Caco-2 (cell line): ENCODE results near the gene TMEM74B. TPM values are rescaled to one million over a fixed set of nuclear protein-coding genes. Genes with fewer than 3 reads are reported as not detected.

Experiments used
- BruUV-seq: library from RNA; stranded (reverse); fragments of 400-500 nt; replicated peaks from 2 replicates; lab custom pipeline; 2021; lab: Mats Ljungman, UMichigan
- CTCF ChIA-PET: fragments of 300-600 bp; sonication (Branson Sonifier 250); formaldehyde crosslinking; loops from one replicate; lab custom pipeline; 2022; ENCODE audit warnings: antibody characterized with exemption; lab: Charles Lee
- POLR2A ChIA-PET: fragments of 300-600 bp; sonication (Branson Sonifier 250); formaldehyde crosslinking; loops from one replicate; lab custom pipeline; 2022; ENCODE audit warnings: antibody characterized with exemption; lab: Charles Lee
- DNase-seq, 2 experiments: peaks; one replicate each; pipeline versions ENCODE4 v3.0.0 to v3.0.0-alpha.2; 2020 to 2022
- H3K27me3 ChIP-seq: replicated peaks from 2 replicates; pipeline ENCODE4 v1.6.0; 2011; ENCODE audit warnings: low read length; ENCODE audit not compliant: control insufficient read depth, insufficient read depth
- H3K36me3 ChIP-seq: 2 replicates; pipeline ENCODE4 v1.5.1; 2011; ENCODE audit warnings: low read length; ENCODE audit not compliant: control insufficient read depth, insufficient read depth
- H3K4me1 ChIP-seq: fragments of 250-450 bp; sonication (Bioruptor Pico); 2 replicates; pipeline ENCODE4 v1.5.1; 2020; ENCODE audit warnings: mild to moderate bottlenecking
- H3K4me3 ChIP-seq: 2 replicates; pipeline ENCODE4 v1.5.1; 2011; ENCODE audit warnings: low read depth, mild to moderate bottlenecking, control low read depth, low read length
- H3K9me3 ChIP-seq: fragments of 250-450 bp; sonication (Bioruptor Pico); 2 replicates; pipeline ENCODE4 v1.5.1; 2020; ENCODE audit warnings: mild to moderate bottlenecking, moderate library complexity
- H3K27ac Mint-ChIP-seq: one replicate; pipeline ENCODE4 v1.8.0; 2022; ENCODE audit warnings: mixed read lengths; ENCODE audit not compliant: unreplicated experiment
- H3K27me3 Mint-ChIP-seq: one replicate; pipeline ENCODE4 v1.8.0; 2022; ENCODE audit warnings: mixed read lengths; ENCODE audit not compliant: insufficient read depth, unreplicated experiment
- H3K36me3 Mint-ChIP-seq: one replicate; pipeline ENCODE4 v1.8.0; 2022; ENCODE audit warnings: mild to moderate bottlenecking, mixed read lengths; ENCODE audit not compliant: insufficient read depth, unreplicated experiment
- H3K4me1 Mint-ChIP-seq: one replicate; pipeline ENCODE4 v1.8.0; 2022; ENCODE audit warnings: low read depth, mixed read lengths; ENCODE audit not compliant: unreplicated experiment
- H3K4me3 Mint-ChIP-seq: one replicate; pipeline ENCODE4 v1.8.0; 2022; ENCODE audit warnings: mild to moderate bottlenecking, moderate library complexity, mixed read lengths; ENCODE audit not compliant: unreplicated experiment
- H3K9me3 Mint-ChIP-seq: one replicate; pipeline ENCODE4 v1.8.0; 2022; ENCODE audit warnings: mixed read lengths; ENCODE audit not compliant: unreplicated experiment
- CTCF ChIP-seq, 2 experiments: fragments of 200-600 bp in 1 of 2; IDR thresholded peaks; 1 replicate in 1 of 2; 2 replicates in 1 of 2; pipeline versions ENCODE4 v1.5.1 to v1.8.0; 2011 to 2022; ENCODE audit warnings: antibody characterized with exemption in 1 of 2, control low read depth in 1 of 2, inconsistent platforms in 1 of 2, low read depth in 1 of 2, low read length in 1 of 2, mild to moderate bottlenecking in 1 of 2, moderate library complexity in 1 of 2; ENCODE audit not compliant: insufficient read depth in 1 of 2, severe bottlenecking in 1 of 2, unreplicated experiment in 1 of 2
- intact Hi-C: fragments of 100-400 bp; cut with micrococcal nuclease; formaldehyde crosslinking; loops from one replicate; pipeline ENCODE4 v1.10.0; 2022; ENCODE audit not compliant: unreplicated experiment
- total RNA-seq: library from RNA; stranded (reverse); gene quantifications from 2 replicates; pipeline ENCODE4 v1.2.3, GENCODE V29; 2022

TMEM74B gene
- total RNA-seq, 1 experiment from 2014 or later, result 6.9 TPM

DNA sequence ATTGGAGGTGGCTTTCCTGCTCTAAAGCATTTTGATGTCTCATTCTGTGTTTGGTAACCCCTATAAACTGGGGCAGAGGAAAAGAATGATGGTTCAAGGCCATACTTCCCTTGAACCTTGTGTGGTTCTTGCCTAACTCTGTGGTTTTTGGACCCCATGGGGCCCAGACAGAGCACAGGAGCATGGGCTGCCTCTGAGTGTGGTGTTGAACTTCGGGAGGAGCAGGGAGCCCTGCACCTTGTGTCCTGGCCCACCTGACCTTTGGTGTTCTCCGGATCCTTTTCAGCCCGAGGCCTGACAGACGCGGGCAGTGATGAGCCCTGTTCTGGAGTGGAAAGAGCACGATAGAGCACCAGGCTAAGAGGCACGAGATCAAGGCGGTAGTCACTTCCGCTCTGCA lies 18.8 kb downstream of the TMEM74B start:
- Mint-ChIP-seq H3K4me1 (no peaks in the 10 kb centered on the region), H3K9me3 (no peaks in the 10 kb centered on the region), H3K27me3 (no peaks in the 10 kb centered on the region), H3K36me3 (peaks cover 69% of the 10 kb centered on the region), H3K27ac (no peak overlapping the region), H3K4me3 (no peak overlapping the region)
- ChIA-PET CTCF (no interaction called here), POLR2A (no interaction called here)
- DNase-seq, result no peak
- Histone ChIP-seq H3K9me3 (no peaks in the 10 kb centered on the region), H3K36me3 (peaks cover 4% of the 10 kb centered on the region), H3K4me3 (no peak overlapping the region), H3K27me3 (no peaks in the 10 kb centered on the region), H3K4me1 (no peaks in the 10 kb centered on the region)
- no TSS peak for BruUV-seq
- intact Hi-C loops, result no loop called here
- TF ChIP-seq CTCF (IDR thresholded peaks at IDR 0.05; ENCODE audit: insufficient read depth in 1 of 2, low read depth in 1 of 2, low read length in 1 of 2, severe bottlenecking in 1 of 2, unreplicated experiment in 1 of 2), result no peak

GRCh38 chr20:1165521-1165920 lies 19.3 kb downstream of the TMEM74B start:
- no peak for TF ChIP-seq CTCF (IDR thresholded peaks at IDR 0.05; ENCODE audit: insufficient read depth in 1 of 2, low read depth in 1 of 2, low read length in 1 of 2, severe bottlenecking in 1 of 2, unreplicated experiment in 1 of 2)
- POLR2A ChIA-PET, result no interaction called here
- Mint-ChIP-seq H3K4me1 (no peaks in the 10 kb centered on the region), H3K4me3 (no peak overlapping the region), H3K9me3 (no peaks in the 10 kb centered on the region), H3K27me3 (no peaks in the 10 kb centered on the region), H3K36me3 (peaks cover 72% of the 10 kb centered on the region), H3K27ac (no peak overlapping the region)
- CTCF ChIA-PET, result no interaction called here
- intact Hi-C loops, result no loop called here
- BruUV-seq, result no TSS peak
- no peak overlapping the region for H3K4me3 ChIP-seq
- no peaks in the 10 kb centered on the region for H3K27me3 ChIP-seq
- DNase-seq, result no peak
- peaks cover 4% of the 10 kb centered on the region for H3K36me3 ChIP-seq
- H3K4me1 ChIP-seq, result no peaks in the 10 kb centered on the region
- no peaks in the 10 kb centered on the region for H3K9me3 ChIP-seq

- POLR2A ChIA-PET, result no interaction called here
- H3K36me3 ChIP-seq, result peaks cover 4% of the 10 kb centered on the region
- CTCF ChIA-PET, result interaction anchor here (0.7 kb wide), 1 partner anchor 48 kb away, joined by 3 read pairs; no protein-coding TSS in a partner anchor
- intact Hi-C loops, result no loop called here
- DNase-seq, result no peak
- TF ChIP-seq CTCF (IDR thresholded peaks at IDR 0.05; ENCODE audit: insufficient read depth in 1 of 2, low read depth in 1 of 2, low read length in 1 of 2, severe bottlenecking in 1 of 2, unreplicated experiment in 1 of 2), result no peak
- Mint-ChIP-seq H3K36me3 (peaks cover 67% of the 10 kb centered on the region), H3K4me1 (no peaks in the 10 kb centered on the region), H3K27me3 (no peaks in the 10 kb centered on the region), H3K4me3 (no peak overlapping the region), H3K9me3 (no peaks in the 10 kb centered on the region), H3K27ac (no peak overlapping the region)
- no peaks in the 10 kb centered on the region for H3K4me1 ChIP-seq
- H3K9me3 ChIP-seq, result no peaks in the 10 kb centered on the region
- H3K4me3 ChIP-seq, result no peak overlapping the region
- H3K27me3 ChIP-seq, result no peaks in the 10 kb centered on the region
- TSS peak; percentile 67 for BruUV-seq
Measured at GRCh38 chr20:1164871-1165270, 19.9 kb downstream of the TMEM74B start.
